Glutamatergic neuron (in vitro differentiated cells): ENCODE results near the gene ZNF138. TPM values are rescaled to one million over a fixed set of nuclear protein-coding genes. Genes with fewer than 3 reads are reported as not detected.

ENCODE experiments used
- DNase-seq: peaks from one replicate; pipeline ENCODE4 v3.0.0; 2022
- H3K27ac Mint-ChIP-seq: one replicate; pipeline ENCODE4 v1.8.0; 2020; ENCODE audit warnings: mild to moderate bottlenecking, mixed read lengths, inconsistent platforms; ENCODE audit not compliant: unreplicated experiment
- H3K27me3 Mint-ChIP-seq: one replicate; pipeline ENCODE4 v1.8.0; 2020; ENCODE audit warnings: mild to moderate bottlenecking, moderate library complexity, mixed read lengths, inconsistent platforms; ENCODE audit not compliant: unreplicated experiment
- H3K36me3 Mint-ChIP-seq: one replicate; pipeline ENCODE4 v1.8.0; 2020; ENCODE audit warnings: mild to moderate bottlenecking, mixed read lengths, inconsistent platforms; ENCODE audit not compliant: unreplicated experiment
- H3K4me1 Mint-ChIP-seq: one replicate; pipeline ENCODE4 v1.8.0; 2020; ENCODE audit warnings: mild to moderate bottlenecking, low read depth, mixed read lengths, inconsistent platforms; ENCODE audit not compliant: unreplicated experiment
- H3K4me3 Mint-ChIP-seq: one replicate; pipeline ENCODE4 v1.8.0; 2020; ENCODE audit warnings: mild to moderate bottlenecking, mixed read lengths, inconsistent platforms; ENCODE audit not compliant: unreplicated experiment
- H3K9me3 Mint-ChIP-seq: one replicate; pipeline ENCODE4 v1.8.0; 2020; ENCODE audit warnings: mild to moderate bottlenecking, moderate library complexity, mixed read lengths, inconsistent platforms; ENCODE audit not compliant: unreplicated experiment
- total RNA-seq: library from RNA; stranded (reverse); fragmentation: NEBNext Ultra II Directional; extraction: Animal tissue kit (Norgen Biotek cat#: 25700); gene quantifications from one replicate; pipeline ENCODE4 v1.2.1, GENCODE V29; 2021; ENCODE audit not compliant: unreplicated experiment
- TF ChIP-seq, protein P1 (sequence below): fragments of 200-600 bp; sonication (generic); IDR thresholded peaks from one replicate; pipeline ENCODE4 v1.5.0; 2021; ENCODE audit not compliant: partially characterized antibody, unreplicated experiment

Gene ZNF138
- total RNA-seq, 1 donor from 2014 or later, result 31.7 TPM

DNA sequence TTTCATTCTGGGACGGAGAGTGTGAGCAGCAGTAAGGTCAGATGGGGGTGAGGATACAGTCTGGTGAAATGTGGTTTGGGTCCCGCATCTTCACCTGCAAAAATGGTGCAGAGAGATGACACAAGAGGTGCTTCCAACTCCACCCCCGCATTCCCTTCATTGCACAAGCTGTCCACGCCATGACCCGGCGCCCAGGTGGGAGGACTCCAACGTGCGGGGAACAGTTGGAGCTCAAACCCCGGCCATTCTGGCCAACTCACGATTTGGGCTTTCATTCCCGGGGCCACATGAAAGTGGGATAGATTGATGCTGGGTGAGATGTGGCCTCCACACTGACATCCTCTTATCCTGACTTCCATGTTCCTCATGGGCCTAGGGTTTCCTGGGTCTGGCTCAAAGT, 74.3 kb downstream of the ZNF138 start:
- Mint-ChIP-seq H3K36me3 (peaks cover 3% of the 10 kb centered on the region), H3K9me3 (peaks cover 12% of the 10 kb centered on the region), H3K4me3 (no peak overlapping the region), H3K4me1 (no peaks in the 10 kb centered on the region), H3K27me3 (peaks cover 5% of the 10 kb centered on the region), H3K27ac (no peak overlapping the region)
- TF ChIP-seq, protein P1, sequence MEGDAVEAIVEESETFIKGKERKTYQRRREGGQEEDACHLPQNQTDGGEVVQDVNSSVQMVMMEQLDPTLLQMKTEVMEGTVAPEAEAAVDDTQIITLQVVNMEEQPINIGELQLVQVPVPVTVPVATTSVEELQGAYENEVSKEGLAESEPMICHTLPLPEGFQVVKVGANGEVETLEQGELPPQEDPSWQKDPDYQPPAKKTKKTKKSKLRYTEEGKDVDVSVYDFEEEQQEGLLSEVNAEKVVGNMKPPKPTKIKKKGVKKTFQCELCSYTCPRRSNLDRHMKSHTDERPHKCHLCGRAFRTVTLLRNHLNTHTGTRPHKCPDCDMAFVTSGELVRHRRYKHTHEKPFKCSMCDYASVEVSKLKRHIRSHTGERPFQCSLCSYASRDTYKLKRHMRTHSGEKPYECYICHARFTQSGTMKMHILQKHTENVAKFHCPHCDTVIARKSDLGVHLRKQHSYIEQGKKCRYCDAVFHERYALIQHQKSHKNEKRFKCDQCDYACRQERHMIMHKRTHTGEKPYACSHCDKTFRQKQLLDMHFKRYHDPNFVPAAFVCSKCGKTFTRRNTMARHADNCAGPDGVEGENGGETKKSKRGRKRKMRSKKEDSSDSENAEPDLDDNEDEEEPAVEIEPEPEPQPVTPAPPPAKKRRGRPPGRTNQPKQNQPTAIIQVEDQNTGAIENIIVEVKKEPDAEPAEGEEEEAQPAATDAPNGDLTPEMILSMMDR, result no peak
- no peak for DNase-seq

DNA sequence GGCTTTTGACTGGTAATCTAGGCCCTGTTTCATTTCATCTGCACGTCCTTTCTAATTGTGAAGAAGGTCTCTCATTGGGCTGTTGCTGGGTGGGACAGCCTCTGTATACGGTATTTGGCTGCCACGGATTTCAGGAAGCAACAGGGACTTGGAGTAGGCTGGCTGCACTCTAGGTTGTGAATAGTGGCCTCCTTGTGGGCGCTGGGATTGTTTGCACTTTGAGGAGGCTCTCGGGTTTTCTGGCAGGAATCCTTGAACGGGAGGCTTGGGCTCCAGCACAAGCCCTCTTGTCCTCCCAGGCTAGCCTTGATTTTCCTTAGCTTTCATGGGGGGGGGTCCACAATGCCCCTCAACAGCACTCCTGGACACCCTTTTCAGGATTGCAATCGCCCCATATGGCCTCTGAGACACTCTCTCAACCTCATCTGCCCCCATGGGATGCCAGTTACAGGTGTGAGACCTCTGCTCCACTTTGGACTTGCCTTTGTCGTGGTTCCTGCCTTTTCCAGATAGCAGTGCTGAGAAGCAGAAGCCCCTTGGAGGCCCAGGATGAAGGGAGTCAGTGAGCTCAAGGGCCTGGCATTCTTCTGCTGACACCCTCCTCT, 75.0 kb downstream of the ZNF138 start:
- Mint-ChIP-seq H3K36me3 (peaks cover 3% of the 10 kb centered on the region), H3K4me1 (no peaks in the 10 kb centered on the region), H3K4me3 (no peak overlapping the region), H3K9me3 (peaks cover 12% of the 10 kb centered on the region), H3K27ac (no peak overlapping the region), H3K27me3 (peaks cover 5% of the 10 kb centered on the region)
- TF ChIP-seq, protein P1, result no peak
- no peak for DNase-seq

DNA sequence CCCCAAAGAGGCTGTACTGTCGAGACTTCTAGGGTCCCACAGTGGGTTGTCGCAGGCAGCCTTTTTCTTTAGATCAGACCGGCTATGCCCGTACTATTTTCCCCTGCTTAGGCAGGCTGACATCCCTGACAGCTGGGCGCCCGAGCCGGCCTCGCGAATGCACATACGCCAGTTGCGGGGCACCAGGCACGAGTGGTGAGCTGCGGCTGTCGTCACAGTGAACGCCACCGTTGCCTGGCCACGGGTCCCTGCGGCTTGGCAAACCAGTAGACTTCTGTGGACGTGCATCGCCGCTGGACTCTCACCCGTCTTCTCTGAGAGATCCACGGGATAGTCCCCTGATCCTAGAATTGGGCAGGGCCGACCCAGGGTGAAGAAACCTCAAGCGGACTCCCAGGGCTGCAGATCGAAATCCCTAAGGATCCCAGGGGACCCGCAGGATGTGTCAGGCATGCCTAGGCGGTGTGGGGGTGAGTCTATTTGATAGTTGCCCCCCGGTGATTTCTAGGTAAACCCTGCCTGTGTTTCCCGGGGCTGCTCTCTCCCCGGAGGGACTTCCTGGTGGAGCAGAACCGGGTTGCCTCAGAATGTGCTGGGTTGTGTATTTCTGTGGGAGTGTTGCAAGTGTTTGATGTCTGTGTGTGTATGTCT, 75.8 kb downstream of the ZNF138 start:
- peaks cover 3% of the 10 kb centered on the region for H3K36me3 Mint-ChIP-seq
- no peak overlapping the region for H3K27ac Mint-ChIP-seq
- H3K9me3 Mint-ChIP-seq, result peaks cover 12% of the 10 kb centered on the region
- TF ChIP-seq, protein P1, result no peak
- no peak overlapping the region for H3K4me3 Mint-ChIP-seq
- H3K4me1 Mint-ChIP-seq, result no peaks in the 10 kb centered on the region
- DNase-seq, result no peak
- peaks cover 5% of the 10 kb centered on the region for H3K27me3 Mint-ChIP-seq

DNA sequence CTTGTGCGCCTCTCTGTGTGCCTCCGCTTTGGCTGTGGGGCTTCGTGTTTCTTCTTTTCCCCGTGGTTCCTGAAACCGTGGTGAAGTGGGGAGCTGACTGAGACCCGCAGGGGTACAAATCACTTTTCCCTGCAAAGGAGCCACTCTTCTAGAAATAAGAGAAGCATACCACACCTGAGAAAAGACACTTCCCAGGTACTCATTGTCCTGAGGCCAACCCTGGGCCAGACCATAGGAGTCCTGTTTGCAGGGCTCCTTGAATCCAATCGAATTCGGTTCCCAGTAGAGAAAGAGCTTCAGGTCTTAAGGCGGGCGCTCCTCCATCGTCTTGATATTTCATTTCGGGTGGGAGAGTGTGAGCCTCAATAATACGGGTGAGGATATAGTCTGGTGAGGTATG, 76.4 kb downstream of the ZNF138 start:
- TF ChIP-seq, protein P1, result no peak
- Mint-ChIP-seq H3K27me3 (peaks cover 5% of the 10 kb centered on the region), H3K27ac (no peak overlapping the region), H3K9me3 (peaks cover 12% of the 10 kb centered on the region), H3K4me3 (no peak overlapping the region), H3K4me1 (no peaks in the 10 kb centered on the region), H3K36me3 (peaks cover 3% of the 10 kb centered on the region)
- no peak for DNase-seq

DNA sequence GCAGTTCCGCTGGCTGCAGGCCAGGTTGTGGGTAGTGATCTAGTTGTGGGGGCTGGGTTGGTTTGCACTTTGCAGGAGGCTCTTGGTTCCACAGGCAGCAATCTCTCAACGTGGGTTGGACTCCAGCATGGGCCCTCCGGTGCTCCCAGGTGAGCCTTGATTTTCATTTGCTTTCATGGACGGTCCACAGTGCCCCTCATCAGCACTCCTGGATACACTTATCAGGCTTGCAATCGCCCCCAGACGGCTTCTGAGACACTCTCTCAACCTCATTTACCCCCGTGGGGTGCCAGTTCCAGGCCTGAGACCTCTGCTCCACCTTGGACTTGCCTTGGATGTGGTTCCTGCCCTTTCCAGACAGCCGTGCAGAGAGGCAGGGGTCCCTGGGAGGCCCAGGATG, 77.5 kb downstream of the ZNF138 start:
- H3K27me3 Mint-ChIP-seq, result peaks cover 8% of the 10 kb centered on the region
- TF ChIP-seq, protein P1, result no peak
- peaks cover 16% of the 10 kb centered on the region for H3K9me3 Mint-ChIP-seq
- no peak overlapping the region for H3K4me3 Mint-ChIP-seq
- H3K36me3 Mint-ChIP-seq, result peaks cover 3% of the 10 kb centered on the region
- H3K27ac Mint-ChIP-seq, result no peak overlapping the region
- no peaks in the 10 kb centered on the region for H3K4me1 Mint-ChIP-seq
- DNase-seq, result no peak
